Neuronal stem cell (in vitro differentiated cells): ENCODE measurements around the gene CD248.

Experiments used
- DNase-seq: peaks from one replicate; pipeline ENCODE4 v3.0.0-alpha.2; 2013; ENCODE audit warnings: low spot score
- H2AFZ ChIP-seq: one replicate; pipeline ENCODE4 v1.6.1; 2013; ENCODE audit warnings: mild to moderate bottlenecking, low read length, inconsistent platforms
- H2AK5ac ChIP-seq: 2 replicates; pipeline ENCODE4 v1.6.1; 2013; ENCODE audit warnings: low read depth, mild to moderate bottlenecking, inconsistent platforms, low read length, moderate library complexity, mixed read lengths
- H2BK120ac ChIP-seq: 2 replicates; pipeline ENCODE4 v1.6.1; 2013; ENCODE audit warnings: low read depth, mild to moderate bottlenecking, inconsistent platforms, low read length, moderate library complexity, mixed read lengths
- H2BK12ac ChIP-seq: one replicate; pipeline ENCODE4 v1.6.1; 2013; ENCODE audit warnings: low read length, inconsistent platforms
- H2BK15ac ChIP-seq: 2 replicates; pipeline ENCODE4 v1.6.1; 2013; ENCODE audit warnings: mild to moderate bottlenecking, low read length, inconsistent platforms, mixed read lengths
- H2BK5ac ChIP-seq: one replicate; pipeline ENCODE4 v1.6.1; 2013; ENCODE audit warnings: inconsistent platforms, mild to moderate bottlenecking, low read length, moderate library complexity
- H3K14ac ChIP-seq: one replicate; pipeline ENCODE4 v1.6.1; 2013; ENCODE audit warnings: low read length, inconsistent platforms
- H3K18ac ChIP-seq: 2 replicates; pipeline ENCODE4 v1.6.1; 2013; ENCODE audit warnings: low read length, inconsistent platforms
- H3K23ac ChIP-seq: 2 replicates; pipeline ENCODE4 v1.6.1; 2013; ENCODE audit warnings: low read depth, mild to moderate bottlenecking, mixed read lengths, low read length, inconsistent platforms; ENCODE audit not compliant: poor library complexity
- H3K27ac ChIP-seq: replicated peaks from 3 replicates; pipeline ENCODE4 v1.5.1; 2013; ENCODE audit warnings: low read length, inconsistent platforms
- H3K27me3 ChIP-seq, 3 experiments: 2 replicates each; pipeline ENCODE4 v1.6.1; 2013; ENCODE audit warnings: low read length in 3 of 3, mild to moderate bottlenecking in 2 of 3, inconsistent platforms in 1 of 3, low read depth in 1 of 3, mixed read lengths in 1 of 3, moderate library complexity in 1 of 3; ENCODE audit not compliant: control insufficient read depth in 3 of 3, insufficient read depth in 3 of 3
- H3K36me3 ChIP-seq, 2 donors: replicated peaks in 1 of 2; 2 replicates each; pipeline ENCODE4 v1.6.1; 2013; ENCODE audit warnings: low read length in 2 of 2; ENCODE audit not compliant: control insufficient read depth in 2 of 2, insufficient read depth in 2 of 2
- H3K4ac ChIP-seq: 2 replicates; pipeline ENCODE4 v1.6.1; 2013; ENCODE audit warnings: inconsistent platforms, mild to moderate bottlenecking, low read length, moderate library complexity
- H3K4me1 ChIP-seq, 2 donors: 1 replicate in 1 of 2; 2 replicates in 1 of 2; pipeline ENCODE4 v1.6.1; 2013; ENCODE audit warnings: low read length in 2 of 2, low read depth in 1 of 2; ENCODE audit not compliant: control insufficient read depth in 2 of 2, insufficient read depth in 1 of 2
- H3K4me2 ChIP-seq: one replicate; pipeline ENCODE4 v1.6.1; 2013; ENCODE audit warnings: mild to moderate bottlenecking, low read length, inconsistent platforms; ENCODE audit not compliant: insufficient read depth, poor library complexity, severe bottlenecking
- H3K4me3 ChIP-seq, 2 donors: 2 replicates each; pipeline ENCODE4 v1.5.1; 2013; ENCODE audit warnings: low read length in 2 of 2, mild to moderate bottlenecking in 2 of 2, inconsistent platforms in 1 of 2, moderate library complexity in 1 of 2
- H3K79me1 ChIP-seq: one replicate; pipeline ENCODE4 v1.6.1; 2013; ENCODE audit warnings: low read depth, mild to moderate bottlenecking, inconsistent platforms, low read length, moderate library complexity
- H3K9ac ChIP-seq: one replicate; pipeline ENCODE4 v1.6.1; 2013; ENCODE audit warnings: mild to moderate bottlenecking, low read depth, low read length, inconsistent platforms; ENCODE audit not compliant: poor library complexity
- H3K9me3 ChIP-seq, 2 donors: replicated peaks in 1 of 2; 2 replicates each; pipeline versions ENCODE3 to v1.6.1; 2013; ENCODE audit warnings: low read length in 2 of 2, mild to moderate bottlenecking in 2 of 2, inconsistent platforms in 1 of 2, low read depth in 1 of 2, mixed read lengths in 1 of 2, moderate library complexity in 1 of 2; ENCODE audit not compliant: control insufficient read depth in 2 of 2, insufficient read depth in 1 of 2
- H4K8ac ChIP-seq: one replicate; pipeline ENCODE4 v1.6.1; 2013; ENCODE audit warnings: low read depth, mild to moderate bottlenecking, inconsistent platforms, low read length, moderate library complexity
- H4K91ac ChIP-seq: one replicate; pipeline ENCODE4 v1.6.1; 2013; ENCODE audit warnings: low read length, low read depth, mild to moderate bottlenecking, inconsistent platforms; ENCODE audit not compliant: poor library complexity
- WGBS, 2 donors: extraction: QIAGEN DNeasy Blood & Tissue Kit; methylation state at CpG; one replicate each; pipeline ENCODE4 v1.1.7; 2013; ENCODE audit warnings: missing lambda C conversion rate in 2 of 2, mixed read lengths in 1 of 2; ENCODE audit not compliant: insufficient read length in 2 of 2, insufficient replicate concordance in 1 of 2; ENCODE audit errors: extremely low coverage in 2 of 2; 5-methylcytosine and 5-hydroxymethylcytosine counted together

CD248 gene

DNA sequence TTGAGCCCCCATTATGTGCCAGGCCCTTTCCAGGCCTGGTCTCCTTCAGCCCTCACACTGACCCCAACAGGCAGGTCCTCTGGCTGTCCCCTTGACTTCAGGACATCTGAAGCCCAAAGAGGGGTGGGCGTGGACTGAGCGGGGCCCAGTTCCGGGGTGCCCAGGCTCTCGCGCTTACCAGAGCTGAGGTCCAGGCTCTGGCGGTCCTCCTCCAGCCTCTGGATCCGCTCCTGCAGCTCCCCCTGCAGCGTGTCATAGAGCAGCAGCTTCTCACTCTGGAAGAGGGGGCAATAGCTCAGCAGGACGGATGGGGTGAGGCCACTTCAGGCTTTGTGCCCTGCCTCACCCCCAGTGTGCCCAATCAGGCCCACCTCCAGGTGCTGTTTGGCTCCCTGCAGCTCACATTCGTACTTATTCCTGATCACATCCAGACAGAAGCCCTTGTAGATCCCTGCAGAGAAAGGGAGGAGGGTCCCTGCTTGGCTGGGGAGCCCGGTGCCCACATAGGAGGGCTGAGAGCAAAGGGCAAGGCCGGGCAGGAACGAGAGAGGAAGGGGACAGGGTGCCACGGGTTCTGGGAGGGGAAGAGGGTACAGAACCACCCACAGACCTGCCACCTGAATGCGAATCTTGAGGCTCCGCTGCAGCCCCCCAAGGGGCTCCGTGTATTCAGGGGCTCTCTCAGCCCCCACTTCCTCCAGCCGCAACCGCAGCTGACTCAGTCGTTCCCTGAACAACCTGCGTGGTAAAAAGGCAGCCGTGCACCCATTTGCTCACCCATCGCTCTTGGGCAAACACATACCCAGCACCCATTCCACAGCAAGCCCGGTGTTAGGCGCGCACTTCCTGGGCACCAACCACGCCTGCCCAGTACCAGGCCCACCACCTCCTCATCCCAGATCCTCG is 24.0 kb upstream of the CD248 start:
- no peaks in the 10 kb centered on the region for H3K27me3 ChIP-seq
- no peak overlapping the region for H3K23ac ChIP-seq
- H3K9me3 ChIP-seq = peaks cover 0 to 3% of the 10 kb centered on the region in 2 donors
- no CpG with 5 or more reads among the region's 28 CpGs for WGBS, 2 donors
- H2BK120ac ChIP-seq = no peak overlapping the region
- peaks cover 18 to 29% of the 10 kb centered on the region in 2 donors for H3K4me1 ChIP-seq
- H3K9ac ChIP-seq = peak overlapping the region; percentile 3
- H2BK5ac ChIP-seq = no peak overlapping the region
- no peak overlapping the region for H2AK5ac ChIP-seq
- H3K14ac ChIP-seq = no peak overlapping the region
- no peak overlapping the region for H3K4ac ChIP-seq
- H4K8ac ChIP-seq = no peak overlapping the region
- peaks cover 34 to 52% of the 10 kb centered on the region in 2 donors for H3K36me3 ChIP-seq
- H3K4me3 ChIP-seq = no peak overlapping the region
- no peak overlapping the region for H3K18ac ChIP-seq
- no peak overlapping the region for H2AFZ ChIP-seq
- no peak overlapping the region for H3K27ac ChIP-seq
- H3K4me2 ChIP-seq = no peak overlapping the region
- peaks cover 7% of the 10 kb centered on the region for H3K79me1 ChIP-seq
- H4K91ac ChIP-seq = no peak overlapping the region
- no peak overlapping the region for H2BK15ac ChIP-seq
- H2BK12ac ChIP-seq = no peak overlapping the region
- no peak for DNase-seq

DNA sequence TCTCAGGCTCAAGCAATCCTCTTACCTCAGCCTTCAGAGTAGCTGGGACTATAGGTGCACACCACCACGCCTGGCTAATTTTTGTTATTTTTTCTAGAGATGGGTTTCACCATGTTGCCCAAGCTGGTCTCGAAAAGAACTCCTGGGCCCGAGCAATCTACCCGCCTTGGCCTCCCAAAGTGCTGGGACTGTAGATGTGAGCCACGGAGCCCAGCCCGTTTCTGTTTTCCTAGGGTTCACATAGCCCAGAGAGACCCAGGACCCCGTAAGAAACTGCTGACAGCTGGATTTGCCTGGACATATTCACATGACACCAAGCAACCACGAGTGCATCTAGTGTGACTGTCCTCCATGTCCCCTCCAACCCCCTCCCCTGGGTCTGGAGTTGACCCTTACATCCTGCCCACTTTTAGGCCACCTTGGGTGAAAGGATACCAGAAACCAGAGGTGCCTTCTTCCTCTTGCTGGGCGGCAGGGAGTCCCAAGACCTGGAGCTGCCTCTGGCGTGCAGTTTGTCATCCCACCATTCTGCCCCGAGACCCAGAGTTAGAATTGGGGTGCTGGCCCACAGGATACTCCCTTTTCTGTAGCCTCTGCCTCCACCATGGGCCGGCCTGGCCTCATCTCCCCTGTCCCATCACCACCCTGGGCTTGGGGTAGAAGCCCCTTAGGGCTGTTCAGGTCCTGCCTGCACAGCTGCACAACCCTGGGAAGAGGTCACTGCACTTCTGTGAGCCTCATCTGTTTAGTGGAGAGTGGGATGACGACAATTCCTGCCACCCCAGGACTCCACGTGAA is 23.0 kb upstream of the CD248 start:
- peaks cover 0 to 3% of the 10 kb centered on the region in 2 donors for H3K9me3 ChIP-seq
- H3K79me1 ChIP-seq = peaks cover 7% of the 10 kb centered on the region
- no peak overlapping the region for H3K14ac ChIP-seq
- H2BK5ac ChIP-seq = no peak overlapping the region
- H2BK120ac ChIP-seq = no peak overlapping the region
- no peak overlapping the region for H2AK5ac ChIP-seq
- no peak overlapping the region for H2AFZ ChIP-seq
- no peak overlapping the region for H2BK12ac ChIP-seq
- H3K27ac ChIP-seq = no peak overlapping the region
- peaks cover 19 to 29% of the 10 kb centered on the region in 2 donors for H3K4me1 ChIP-seq
- peak overlapping the region; percentile 2 for H3K9ac ChIP-seq
- H3K4me3 ChIP-seq = no peak overlapping the region
- no peak overlapping the region for H4K8ac ChIP-seq
- H3K36me3 ChIP-seq = peaks cover 34 to 52% of the 10 kb centered on the region in 2 donors
- no peak overlapping the region for H3K23ac ChIP-seq
- no peak overlapping the region for H2BK15ac ChIP-seq
- no peak overlapping the region for H4K91ac ChIP-seq
- no peak overlapping the region for H3K18ac ChIP-seq
- H3K27me3 ChIP-seq = no peaks in the 10 kb centered on the region
- no peak for DNase-seq
- H3K4me2 ChIP-seq = no peak overlapping the region
- WGBS, 2 donors = no CpG with 5 or more reads among the region's 14 CpGs
- H3K4ac ChIP-seq = no peak overlapping the region

DNA sequence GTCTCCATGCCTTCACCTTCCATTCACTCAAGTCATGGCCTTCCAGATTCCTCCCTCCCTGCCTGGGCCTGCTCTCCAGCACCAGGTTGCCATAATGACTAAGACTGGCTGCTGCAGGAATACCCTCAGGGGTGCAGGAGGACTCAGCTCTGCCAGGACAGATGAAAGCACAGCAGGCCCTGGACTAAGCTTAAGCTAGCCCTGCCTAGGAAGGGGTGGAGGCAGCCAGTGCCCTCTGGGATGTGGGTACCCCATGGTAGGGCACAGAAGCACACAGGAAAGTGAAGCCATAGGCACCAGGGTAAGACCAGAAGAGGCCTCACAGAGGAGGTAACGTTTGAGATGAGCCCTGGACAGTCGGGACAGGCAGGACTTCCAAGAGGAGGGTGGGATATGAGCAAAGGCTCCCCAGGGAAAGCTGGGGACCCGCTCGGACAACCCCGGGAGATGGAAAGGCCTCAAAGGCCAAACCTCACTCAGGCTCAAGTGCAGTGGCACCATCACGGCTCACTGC is 22.4 kb upstream of the CD248 start:
- H3K18ac ChIP-seq = no peak overlapping the region
- no peak overlapping the region for H3K9ac ChIP-seq
- no peak overlapping the region for H2AK5ac ChIP-seq
- no peak for DNase-seq
- H3K4ac ChIP-seq = no peak overlapping the region
- no peak overlapping the region for H3K4me2 ChIP-seq
- H4K8ac ChIP-seq = no peak overlapping the region
- H3K4me1 ChIP-seq = peaks cover 16 to 28% of the 10 kb centered on the region in 2 donors
- H2BK15ac ChIP-seq = peak overlapping the region; percentile 16
- H3K4me3 ChIP-seq = no peak overlapping the region
- no peak overlapping the region for H3K23ac ChIP-seq
- no peak overlapping the region for H2AFZ ChIP-seq
- H3K27me3 ChIP-seq = no peaks in the 10 kb centered on the region
- H2BK120ac ChIP-seq = no peak overlapping the region
- H3K27ac ChIP-seq = no peak overlapping the region
- no peak overlapping the region for H4K91ac ChIP-seq
- H3K9me3 ChIP-seq = peaks cover 0 to 3% of the 10 kb centered on the region in 2 donors
- H2BK5ac ChIP-seq = no peak overlapping the region
- WGBS, 2 donors = no CpG with 5 or more reads among the region's 6 CpGs
- no peak overlapping the region for H2BK12ac ChIP-seq
- peaks cover 7% of the 10 kb centered on the region for H3K79me1 ChIP-seq
- peaks cover 34 to 52% of the 10 kb centered on the region in 2 donors for H3K36me3 ChIP-seq
- no peak overlapping the region for H3K14ac ChIP-seq
